A673 (cell line): ENCODE data around the gene LSM8. TPM values are rescaled to one million over a fixed set of nuclear protein-coding genes. Genes with fewer than 3 reads are reported as not detected.

Experiments
- BruUV-seq: library from RNA; stranded (reverse); fragments of 400-500 nt; replicated peaks from 2 replicates; lab custom pipeline; 2021; lab: Mats Ljungman, UMichigan
- CTCF ChIA-PET: fragments of 300-600 bp; sonication (Branson Sonifier 250); formaldehyde crosslinking; loops from one replicate; lab custom pipeline; 2022; ENCODE audit warnings: antibody characterized with exemption; lab: Charles Lee
- POLR2A ChIA-PET: fragments of 300-600 bp; sonication (Branson Sonifier 250); formaldehyde crosslinking; loops from one replicate; lab custom pipeline; 2022; ENCODE audit warnings: antibody characterized with exemption; ENCODE audit not compliant: low non-redundant PET; lab: Charles Lee
- DNase-seq: peaks from one replicate; pipeline ENCODE4 v3.0.0-alpha.2; 2015; ENCODE audit warnings: low spot score
- H3K27ac ChIP-seq: fragments of 200-600 bp; sonication (generic); 2 replicates; pipeline ENCODE4 v1.5.1; 2016; ENCODE audit warnings: mixed run types, low read depth, mild to moderate bottlenecking, mixed read lengths, antibody characterized with exemption, low read length; ENCODE audit not compliant: poor library complexity, severe bottlenecking
- H3K27me3 ChIP-seq: fragments of 200-600 bp; sonication (generic); replicated peaks from 2 replicates; pipeline ENCODE4 v1.6.1; 2017; ENCODE audit warnings: mixed run types, low read depth, mild to moderate bottlenecking, mixed read lengths, antibody characterized with exemption, low read length; ENCODE audit not compliant: insufficient read depth, poor library complexity
- H3K36me3 ChIP-seq: fragments of 200-600 bp; sonication (generic); 2 replicates; pipeline ENCODE4 v1.6.1; 2016; ENCODE audit warnings: mixed run types, mild to moderate bottlenecking, mixed read lengths, antibody characterized with exemption, low read length; ENCODE audit not compliant: insufficient read depth, poor library complexity, severe bottlenecking
- H3K4me1 ChIP-seq: fragments of 200-600 bp; sonication (generic); 2 replicates; pipeline ENCODE4 v1.6.1; 2017; ENCODE audit warnings: mixed run types, mild to moderate bottlenecking, mixed read lengths, antibody characterized with exemption, low read length; ENCODE audit not compliant: insufficient read depth, poor library complexity, severe bottlenecking
- H3K4me3 ChIP-seq: fragments of 200-600 bp; sonication (generic); 2 replicates; pipeline ENCODE4 v1.5.1; 2016; ENCODE audit warnings: low read depth, mixed run types, mild to moderate bottlenecking, mixed read lengths, low read length; ENCODE audit not compliant: poor library complexity, severe bottlenecking
- H3K9me3 ChIP-seq: fragments of 200-600 bp; sonication (generic); 2 replicates; pipeline ENCODE4 v1.6.1; 2016; ENCODE audit warnings: mixed run types, low read depth, mild to moderate bottlenecking, mixed read lengths, antibody characterized with exemption, low read length; ENCODE audit not compliant: poor library complexity, severe bottlenecking
- EZH2 ChIP-seq: fragments of 200-600 bp; sonication (generic); IDR thresholded peaks from 2 replicates; pipeline ENCODE4 v1.6.1; 2017; ENCODE audit warnings: borderline replicate concordance, low read depth, mild to moderate bottlenecking, mixed read lengths, antibody characterized with exemption, low read length; ENCODE audit not compliant: poor library complexity, severe bottlenecking
- intact Hi-C: fragments of 100-400 bp; cut with micrococcal nuclease; formaldehyde crosslinking; loops from one replicate; pipeline ENCODE4 v1.10.0; 2022; ENCODE audit not compliant: unreplicated experiment
- total RNA-seq: library from RNA; stranded (reverse); gene quantifications from 2 replicates; pipeline ENCODE4 v1.2.3, GENCODE V29; 2021
- TF ChIP-seq, protein P1 (sequence below): fragments of 300-800, 200-600 bp; sonication (generic); conservative IDR thresholded peaks from 2 replicates; pipeline ENCODE4 v1.5.1; 2017; ENCODE audit warnings: low read depth, mild to moderate bottlenecking, antibody characterized with exemption, low read length, moderate library complexity, mixed read lengths

LSM8 gene
- total RNA-seq, 1 experiment from 2014 or later = 56.7 TPM

DNA sequence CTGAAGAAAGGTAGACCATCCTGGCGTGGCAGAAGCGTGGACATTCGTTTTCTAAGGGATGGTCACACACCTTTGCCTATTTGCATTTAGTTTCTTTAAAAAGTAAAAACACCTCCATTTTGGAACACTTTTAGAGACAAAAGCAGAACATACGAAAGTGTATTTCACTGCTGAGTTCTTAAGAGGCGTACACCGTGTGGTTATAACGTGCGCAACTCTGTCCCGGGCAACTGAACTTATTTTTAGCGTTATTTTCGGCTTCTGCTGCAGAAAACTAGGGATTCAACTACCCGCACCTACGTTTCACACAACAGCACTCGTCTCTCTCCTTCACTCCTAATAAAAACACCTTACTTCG, 557 bp upstream of the LSM8 start:
- Histone ChIP-seq H3K27ac (peak overlapping the region; percentile 92), H3K9me3 (no peaks in the 10 kb centered on the region), H3K4me3 (peak overlapping the region; percentile 64), H3K4me1 (peaks cover 15% of the 10 kb centered on the region), H3K27me3 (no peaks in the 10 kb centered on the region), H3K36me3 (peaks cover 28% of the 10 kb centered on the region)
- CTCF ChIA-PET = no interaction called here
- POLR2A ChIA-PET = no interaction called here
- TF ChIP-seq EZH2 = no peak
- TF ChIP-seq, protein P1, sequence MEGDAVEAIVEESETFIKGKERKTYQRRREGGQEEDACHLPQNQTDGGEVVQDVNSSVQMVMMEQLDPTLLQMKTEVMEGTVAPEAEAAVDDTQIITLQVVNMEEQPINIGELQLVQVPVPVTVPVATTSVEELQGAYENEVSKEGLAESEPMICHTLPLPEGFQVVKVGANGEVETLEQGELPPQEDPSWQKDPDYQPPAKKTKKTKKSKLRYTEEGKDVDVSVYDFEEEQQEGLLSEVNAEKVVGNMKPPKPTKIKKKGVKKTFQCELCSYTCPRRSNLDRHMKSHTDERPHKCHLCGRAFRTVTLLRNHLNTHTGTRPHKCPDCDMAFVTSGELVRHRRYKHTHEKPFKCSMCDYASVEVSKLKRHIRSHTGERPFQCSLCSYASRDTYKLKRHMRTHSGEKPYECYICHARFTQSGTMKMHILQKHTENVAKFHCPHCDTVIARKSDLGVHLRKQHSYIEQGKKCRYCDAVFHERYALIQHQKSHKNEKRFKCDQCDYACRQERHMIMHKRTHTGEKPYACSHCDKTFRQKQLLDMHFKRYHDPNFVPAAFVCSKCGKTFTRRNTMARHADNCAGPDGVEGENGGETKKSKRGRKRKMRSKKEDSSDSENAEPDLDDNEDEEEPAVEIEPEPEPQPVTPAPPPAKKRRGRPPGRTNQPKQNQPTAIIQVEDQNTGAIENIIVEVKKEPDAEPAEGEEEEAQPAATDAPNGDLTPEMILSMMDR = no peak
- intact Hi-C loops = no loop called here
- peak; percentile 6 for DNase-seq
- TSS peak; percentile 98 for BruUV-seq

DNA sequence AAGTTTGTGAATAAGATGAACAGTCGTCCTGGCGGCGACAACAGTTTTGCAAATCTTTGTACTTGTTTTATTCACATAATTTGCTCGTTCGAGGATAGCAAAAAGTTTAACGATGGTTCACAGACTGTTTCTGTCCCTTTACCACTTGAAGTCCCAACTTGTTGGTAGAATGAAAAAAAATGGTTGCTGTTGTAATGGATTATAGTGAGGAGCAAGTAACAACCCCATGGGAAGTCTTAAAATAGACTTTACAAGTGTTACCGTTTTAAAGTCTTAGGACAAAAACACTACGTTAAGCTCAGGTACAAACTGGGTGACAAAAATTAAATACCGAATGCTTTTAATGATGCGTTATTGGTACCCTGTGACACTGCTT, 589 bp downstream of the LSM8 start:
- Histone ChIP-seq H3K36me3 (peaks cover 39% of the 10 kb centered on the region), H3K4me3 (peak overlapping the region; percentile 64), H3K9me3 (no peaks in the 10 kb centered on the region), H3K27ac (peak overlapping the region; percentile 92), H3K27me3 (no peaks in the 10 kb centered on the region), H3K4me1 (peaks cover 15% of the 10 kb centered on the region)
- intact Hi-C loops = no loop called here
- POLR2A ChIA-PET = no interaction called here
- no peak for DNase-seq
- no peak for TF ChIP-seq EZH2
- TF ChIP-seq, protein P1 = no peak
- CTCF ChIA-PET = no interaction called here
- no TSS peak for BruUV-seq

DNA sequence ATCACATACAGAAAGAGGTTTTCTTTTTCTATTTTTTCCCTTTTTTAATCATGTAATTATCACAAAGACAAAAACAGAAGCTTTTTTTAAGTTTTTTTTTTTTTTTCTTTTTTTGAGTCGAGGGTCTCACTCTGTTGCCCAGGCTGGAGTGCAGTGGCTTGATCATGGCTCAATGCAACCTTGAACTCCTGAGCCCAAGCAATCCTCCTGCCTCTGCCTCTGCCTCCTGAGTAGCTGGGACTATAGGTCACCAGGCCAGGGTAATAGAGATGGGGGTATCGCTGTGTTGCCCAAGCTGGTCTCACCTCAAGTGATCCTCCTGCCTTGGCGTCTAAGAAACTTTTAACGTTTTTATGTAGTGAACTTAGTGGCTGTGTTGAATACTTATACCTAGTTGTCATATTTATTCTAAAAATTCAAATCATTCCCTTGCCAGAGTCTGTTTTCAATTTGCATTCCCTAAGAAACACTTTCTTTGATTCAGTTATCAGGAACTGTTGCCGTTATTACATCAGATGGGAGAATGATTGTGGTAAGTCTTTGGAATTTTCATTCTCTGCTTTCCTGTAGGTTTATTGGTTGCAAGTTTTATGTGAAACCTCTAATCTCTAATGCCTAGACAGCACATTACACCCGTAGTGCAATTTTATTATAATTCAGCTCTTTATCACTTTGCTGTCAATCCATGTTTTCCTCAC, 1.3 kb downstream of the LSM8 start:
- TF ChIP-seq, protein P1 = no peak
- no peak for TF ChIP-seq EZH2
- Histone ChIP-seq H3K36me3 (peaks cover 46% of the 10 kb centered on the region), H3K9me3 (no peaks in the 10 kb centered on the region), H3K4me1 (peaks cover 15% of the 10 kb centered on the region), H3K4me3 (peak overlapping the region; percentile 64), H3K27ac (peak overlapping the region; percentile 92), H3K27me3 (no peaks in the 10 kb centered on the region)
- BruUV-seq = no TSS peak
- intact Hi-C loops = no loop called here
- POLR2A ChIA-PET = no interaction called here
- CTCF ChIA-PET = no interaction called here
- DNase-seq = peak; percentile 20
